Bronchial epithelial cell (primary cell): ENCODE data around the gene DCDC1. TPM values are rescaled to one million over a fixed set of nuclear protein-coding genes. Genes with fewer than 3 reads are reported as not detected.

Experiments used
- DNase-seq: peaks from one replicate; pipeline ENCODE4 v3.0.0-alpha.2; 2010; ENCODE audit warnings: low read depth
- FAIRE-seq: peaks from 2 replicates; lab custom pipeline; 2011; peaks lifted over from hg19 to GRCh38; lab: Jason Lieb, UNC
- H3K27me3 ChIP-seq: 2 replicates; pipeline ENCODE4 v1.5.1; 2011; ENCODE audit warnings: low read length; ENCODE audit not compliant: control insufficient read depth, insufficient read depth
- H3K36me3 ChIP-seq: 2 replicates; pipeline ENCODE4 v1.5.1; 2011; ENCODE audit warnings: low read length; ENCODE audit not compliant: control insufficient read depth, insufficient read depth
- H3K4me3 ChIP-seq: 2 replicates; pipeline ENCODE4 v1.5.1; 2011; ENCODE audit warnings: mild to moderate bottlenecking, low read depth, low read length, control low read depth
- total RNA-seq: library from RNA; depleted of rRNA; stranded (reverse); fragments of >200 nt; gene quantifications from 2 replicates; pipeline ENCODE4 v1.2.1, GENCODE V29; 2014
- TF ChIP-seq, protein P1 (sequence below): IDR thresholded peaks from 2 replicates; pipeline ENCODE4 v1.5.1; 2011; ENCODE audit warnings: mild to moderate bottlenecking, moderate library complexity, low read length, control low read depth, inconsistent platforms; ENCODE audit not compliant: insufficient read depth, severe bottlenecking

DCDC1 gene
- total RNA-seq, 1 donor from 2014 or later: not detected

DNA sequence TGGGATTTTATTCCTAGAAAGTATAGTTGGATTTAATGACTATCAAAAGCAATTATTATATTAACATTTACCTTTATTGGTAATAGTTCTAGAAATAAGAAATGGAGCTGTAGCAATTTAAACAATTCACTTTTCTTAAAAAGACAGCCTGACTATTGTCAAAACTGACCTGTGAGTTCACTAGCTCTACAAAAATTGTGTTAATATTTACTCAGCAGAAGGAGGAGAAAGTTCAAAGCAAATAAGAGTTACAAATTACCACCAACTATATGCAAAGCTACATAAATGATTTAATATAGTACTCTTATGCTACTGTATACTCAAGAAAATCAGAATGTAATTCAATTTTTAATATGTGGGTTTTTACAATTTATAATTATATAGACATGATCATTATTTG, 310.0 kb downstream of the DCDC1 start:
- H3K4me3 ChIP-seq: no peak overlapping the region
- DNase-seq (no peak), FAIRE-seq (no peak)
- H3K36me3 ChIP-seq: no peaks in the 10 kb centered on the region
- no peaks in the 10 kb centered on the region for H3K27me3 ChIP-seq
- TF ChIP-seq, protein P1, sequence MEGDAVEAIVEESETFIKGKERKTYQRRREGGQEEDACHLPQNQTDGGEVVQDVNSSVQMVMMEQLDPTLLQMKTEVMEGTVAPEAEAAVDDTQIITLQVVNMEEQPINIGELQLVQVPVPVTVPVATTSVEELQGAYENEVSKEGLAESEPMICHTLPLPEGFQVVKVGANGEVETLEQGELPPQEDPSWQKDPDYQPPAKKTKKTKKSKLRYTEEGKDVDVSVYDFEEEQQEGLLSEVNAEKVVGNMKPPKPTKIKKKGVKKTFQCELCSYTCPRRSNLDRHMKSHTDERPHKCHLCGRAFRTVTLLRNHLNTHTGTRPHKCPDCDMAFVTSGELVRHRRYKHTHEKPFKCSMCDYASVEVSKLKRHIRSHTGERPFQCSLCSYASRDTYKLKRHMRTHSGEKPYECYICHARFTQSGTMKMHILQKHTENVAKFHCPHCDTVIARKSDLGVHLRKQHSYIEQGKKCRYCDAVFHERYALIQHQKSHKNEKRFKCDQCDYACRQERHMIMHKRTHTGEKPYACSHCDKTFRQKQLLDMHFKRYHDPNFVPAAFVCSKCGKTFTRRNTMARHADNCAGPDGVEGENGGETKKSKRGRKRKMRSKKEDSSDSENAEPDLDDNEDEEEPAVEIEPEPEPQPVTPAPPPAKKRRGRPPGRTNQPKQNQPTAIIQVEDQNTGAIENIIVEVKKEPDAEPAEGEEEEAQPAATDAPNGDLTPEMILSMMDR: no peak

DNA sequence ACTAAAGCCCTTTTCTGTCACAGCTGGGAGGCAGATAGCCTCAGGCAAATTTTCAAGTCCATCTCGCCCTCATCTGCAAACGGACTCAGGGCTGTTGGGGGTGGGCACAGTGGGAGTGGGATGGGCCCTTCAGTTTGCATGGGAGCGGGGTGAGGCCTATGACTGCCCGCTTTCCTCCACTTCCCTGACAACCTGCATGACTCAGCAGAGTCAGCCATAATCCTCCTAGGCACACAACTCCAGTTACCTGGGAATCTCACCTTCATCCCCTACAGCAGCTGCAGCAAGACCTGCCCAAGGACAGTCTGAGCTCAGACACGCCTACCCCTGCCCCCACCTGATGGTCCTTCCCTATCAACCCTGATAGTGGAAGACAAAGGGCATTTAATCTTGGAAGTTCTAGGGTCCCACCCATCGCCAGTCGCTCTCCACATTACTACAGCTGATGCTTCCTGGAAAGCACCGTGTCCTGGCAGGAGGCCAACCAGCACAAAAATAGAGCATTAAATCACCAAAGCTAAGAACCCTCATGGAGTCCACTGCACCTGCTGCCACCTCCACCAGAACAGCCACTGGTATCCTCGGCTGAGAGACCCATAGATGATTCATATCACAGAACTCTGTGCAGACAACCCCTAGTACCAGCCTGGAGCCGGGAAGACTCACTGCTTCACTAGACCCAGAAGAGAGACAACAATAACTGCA, 319.3 kb downstream of the DCDC1 start:
- TF ChIP-seq, protein P1: no peak
- no peak overlapping the region for H3K4me3 ChIP-seq
- H3K27me3 ChIP-seq: no peaks in the 10 kb centered on the region
- FAIRE-seq (no peak), DNase-seq (no peak)
- H3K36me3 ChIP-seq: no peaks in the 10 kb centered on the region

DNA sequence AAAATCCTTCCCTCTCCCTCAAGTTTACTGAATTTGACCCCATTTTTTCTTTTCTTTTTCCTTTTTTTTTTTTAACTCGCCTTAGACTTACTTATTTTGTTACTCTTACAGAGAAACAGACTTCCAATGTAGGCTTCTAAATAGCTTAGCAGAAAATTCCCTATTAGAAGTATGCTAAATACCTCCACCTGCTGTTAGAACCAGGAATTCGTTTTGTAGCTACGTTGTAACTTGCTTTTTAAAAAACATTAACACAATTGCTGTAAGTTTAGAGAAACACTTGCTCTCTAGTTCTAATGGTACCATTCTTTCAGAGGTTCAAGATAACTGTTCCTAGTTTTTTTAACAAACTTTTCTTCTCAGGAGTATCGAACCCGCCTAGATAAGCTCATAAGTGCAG, 324.2 kb downstream of the DCDC1 start:
- DNase-seq: peak; percentile 15
- TF ChIP-seq, protein P1: no peak

DNA sequence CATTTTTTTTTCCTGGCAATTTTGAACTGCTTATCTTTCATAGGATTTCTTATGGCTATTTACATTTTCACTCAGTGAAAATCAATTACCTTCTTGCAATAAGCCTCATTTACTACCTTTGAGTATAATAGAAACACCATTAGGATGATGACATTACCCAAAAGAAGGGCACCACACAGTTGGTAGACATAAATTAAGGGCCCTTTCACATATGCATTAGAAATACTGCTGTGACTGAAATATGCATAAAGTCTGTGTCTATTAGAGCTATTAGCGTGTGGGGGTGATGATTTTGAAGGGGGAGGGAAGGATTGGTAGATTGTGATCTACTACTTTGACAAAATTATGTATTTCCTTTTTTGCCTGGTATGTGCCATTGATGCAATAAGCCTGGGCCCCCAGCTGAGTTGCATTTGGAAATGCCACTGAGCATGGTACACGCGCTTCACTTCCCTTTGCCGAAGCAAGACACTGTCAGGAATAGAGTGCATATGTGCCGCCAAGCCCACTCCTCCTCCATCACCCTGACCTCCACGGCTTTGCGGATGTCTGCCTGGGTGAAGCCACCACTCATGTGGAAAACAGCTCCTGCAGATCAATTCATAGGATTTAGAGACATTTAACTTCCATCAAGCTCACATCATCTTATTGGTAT, 339.3 kb downstream of the DCDC1 start:
- H3K27me3 ChIP-seq: no peaks in the 10 kb centered on the region
- H3K36me3 ChIP-seq: no peaks in the 10 kb centered on the region
- DNase-seq (no peak), FAIRE-seq (no peak)
- TF ChIP-seq, protein P1: no peak
- H3K4me3 ChIP-seq: no peak overlapping the region

More for the DNA sequence above, 324.2 kb downstream of the DCDC1 start:
- Histone ChIP-seq H3K4me3 (no peak overlapping the region), H3K36me3 (no peaks in the 10 kb centered on the region), H3K27me3 (no peaks in the 10 kb centered on the region)
- no peak for FAIRE-seq

DNA sequence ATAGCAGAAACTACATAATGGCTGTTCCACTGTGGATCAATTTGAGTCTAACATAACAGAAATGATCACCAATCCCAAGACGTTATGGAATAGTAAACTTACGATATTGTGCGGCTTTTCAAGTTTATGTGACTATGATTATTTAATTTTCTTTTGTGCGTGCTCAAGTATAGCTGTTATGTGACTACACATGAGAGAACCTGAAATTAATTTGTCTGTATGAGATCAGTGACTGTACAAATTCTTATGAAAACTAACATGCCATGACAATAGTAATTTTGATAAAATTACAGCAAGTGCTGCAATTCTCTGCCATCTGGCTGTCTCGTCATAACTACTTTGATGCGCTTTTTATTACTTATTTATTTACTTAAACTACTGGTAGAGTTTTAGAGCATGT, 343.2 kb downstream of the DCDC1 start:
- no peaks in the 10 kb centered on the region for H3K36me3 ChIP-seq
- H3K4me3 ChIP-seq: no peak overlapping the region
- no peaks in the 10 kb centered on the region for H3K27me3 ChIP-seq
- FAIRE-seq (no peak), DNase-seq (no peak)
- TF ChIP-seq, protein P1: no peak
